Measurements from ENCODE around the gene C4orf50.

Gene C4orf50

DNA sequence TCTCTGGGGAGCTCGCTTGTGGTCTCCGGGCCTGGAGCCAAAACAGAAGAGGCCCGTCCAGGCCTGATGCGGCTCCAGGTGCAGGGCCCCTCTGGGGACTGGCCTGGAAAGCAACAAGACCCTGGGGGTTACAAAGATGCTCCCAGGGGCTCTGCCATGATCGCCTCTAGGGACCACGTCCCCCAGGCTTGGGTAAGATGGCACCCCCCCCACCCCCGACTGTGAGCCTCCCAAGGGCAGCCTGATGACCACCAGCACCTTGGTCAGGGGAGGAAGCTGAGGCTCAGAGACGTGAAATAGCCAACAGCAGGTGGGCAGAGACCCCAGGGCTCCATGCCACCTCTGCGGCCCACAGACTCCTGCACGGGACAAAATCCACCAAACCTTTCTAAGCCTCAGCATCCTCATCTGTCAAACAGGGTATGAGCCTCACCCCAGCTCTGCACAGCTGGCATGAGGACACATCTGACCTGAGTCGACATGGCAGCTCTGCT lies 25.4 kb downstream of the C4orf50 start:
- TF ChIP-seq, protein P1, sequence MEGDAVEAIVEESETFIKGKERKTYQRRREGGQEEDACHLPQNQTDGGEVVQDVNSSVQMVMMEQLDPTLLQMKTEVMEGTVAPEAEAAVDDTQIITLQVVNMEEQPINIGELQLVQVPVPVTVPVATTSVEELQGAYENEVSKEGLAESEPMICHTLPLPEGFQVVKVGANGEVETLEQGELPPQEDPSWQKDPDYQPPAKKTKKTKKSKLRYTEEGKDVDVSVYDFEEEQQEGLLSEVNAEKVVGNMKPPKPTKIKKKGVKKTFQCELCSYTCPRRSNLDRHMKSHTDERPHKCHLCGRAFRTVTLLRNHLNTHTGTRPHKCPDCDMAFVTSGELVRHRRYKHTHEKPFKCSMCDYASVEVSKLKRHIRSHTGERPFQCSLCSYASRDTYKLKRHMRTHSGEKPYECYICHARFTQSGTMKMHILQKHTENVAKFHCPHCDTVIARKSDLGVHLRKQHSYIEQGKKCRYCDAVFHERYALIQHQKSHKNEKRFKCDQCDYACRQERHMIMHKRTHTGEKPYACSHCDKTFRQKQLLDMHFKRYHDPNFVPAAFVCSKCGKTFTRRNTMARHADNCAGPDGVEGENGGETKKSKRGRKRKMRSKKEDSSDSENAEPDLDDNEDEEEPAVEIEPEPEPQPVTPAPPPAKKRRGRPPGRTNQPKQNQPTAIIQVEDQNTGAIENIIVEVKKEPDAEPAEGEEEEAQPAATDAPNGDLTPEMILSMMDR (IDR thresholded peaks at IDR 0.05; ENCODE audit: unreplicated experiment in 3 of 3): no peak
- H3K27me3 Mint-ChIP-seq (ENCODE audit: low read depth): peaks cover 40% of the 10 kb centered on the region

DNA sequence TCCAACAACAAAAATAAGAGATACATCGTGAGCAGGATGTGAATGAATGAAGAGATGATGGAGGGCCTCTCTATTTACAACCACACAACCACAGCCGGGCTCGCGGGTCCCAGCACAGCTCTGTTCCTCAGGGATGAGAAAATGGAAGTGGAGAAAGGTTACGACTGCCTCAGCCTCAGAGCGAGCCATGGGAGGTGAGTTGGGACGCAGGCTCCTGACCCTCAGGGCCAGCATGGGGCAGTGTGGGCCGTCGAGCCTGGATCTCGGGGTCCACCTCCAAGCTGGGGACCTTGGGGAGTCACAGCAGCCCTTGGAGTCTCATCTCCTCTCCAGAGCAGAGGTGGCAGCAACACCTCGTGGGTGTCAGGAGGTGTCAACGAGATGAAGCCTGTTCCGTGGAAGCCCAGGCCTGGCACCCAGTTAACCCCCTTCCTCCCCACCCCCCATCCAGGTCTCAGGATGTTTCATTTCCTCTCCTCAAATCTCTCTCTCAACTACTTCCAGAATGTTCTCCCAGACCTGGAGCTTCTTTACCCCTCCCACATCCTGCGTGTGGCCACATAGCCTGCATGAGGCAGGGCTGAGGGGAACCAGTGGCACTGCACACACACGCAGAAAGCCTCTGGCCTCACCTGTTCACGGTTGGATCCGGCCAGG lies 25.9 kb downstream of the C4orf50 start:
- peaks cover 40% of the 10 kb centered on the region for H3K27me3 Mint-ChIP-seq (ENCODE audit: low read depth)
- peaks cover 3% of the 10 kb centered on the region for H3K9me3 Mint-ChIP-seq
- no peaks in the 10 kb centered on the region for H3K36me3 Mint-ChIP-seq (ENCODE audit: low read depth)
- peaks cover 6% of the 10 kb centered on the region for H3K4me1 Mint-ChIP-seq
- H3K27ac Mint-ChIP-seq: no peak overlapping the region
- TF ChIP-seq, protein P1 (IDR thresholded peaks at IDR 0.05; ENCODE audit: unreplicated experiment in 3 of 3): no peak
- H3K4me3 Mint-ChIP-seq: no peak overlapping the region

More for the DNA sequence above, 25.4 kb downstream of the C4orf50 start:
- no peaks in the 10 kb centered on the region for H3K36me3 Mint-ChIP-seq (ENCODE audit: low read depth)
- H3K4me1 Mint-ChIP-seq: peaks cover 9% of the 10 kb centered on the region
- H3K9me3 Mint-ChIP-seq: peaks cover 3% of the 10 kb centered on the region
- no peak overlapping the region for H3K4me3 Mint-ChIP-seq
- H3K27ac Mint-ChIP-seq: no peak overlapping the region

DNA sequence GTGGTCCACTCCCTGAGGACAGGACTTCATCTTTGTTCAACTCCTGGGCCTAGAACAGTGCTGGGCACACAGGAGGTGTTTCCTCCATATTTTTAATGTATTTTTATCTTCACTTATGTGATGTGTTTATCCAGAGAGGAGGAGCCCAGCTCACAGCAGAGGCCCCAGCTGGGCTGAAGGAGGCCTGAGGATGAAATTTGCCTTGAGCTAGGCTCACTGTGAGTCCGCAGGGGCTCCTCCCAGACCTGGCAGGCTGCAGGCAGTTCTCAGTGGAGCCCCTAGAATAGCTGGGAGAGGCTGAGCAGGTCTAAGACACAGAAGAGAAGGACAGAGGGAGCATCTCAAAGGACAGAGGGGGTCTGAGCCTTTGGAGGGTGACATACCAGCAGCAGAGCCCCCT lies 26.8 kb downstream of the C4orf50 start:
- no peak overlapping the region for H3K4me3 Mint-ChIP-seq
- no peak overlapping the region for H3K27ac Mint-ChIP-seq
- H3K4me1 Mint-ChIP-seq: no peaks in the 10 kb centered on the region
- peaks cover 5% of the 10 kb centered on the region for H3K9me3 Mint-ChIP-seq
- peaks cover 40% of the 10 kb centered on the region for H3K27me3 Mint-ChIP-seq (ENCODE audit: low read depth)
- TF ChIP-seq, protein P1 (IDR thresholded peaks at IDR 0.05; ENCODE audit: unreplicated experiment in 3 of 3): no peak
- H3K36me3 Mint-ChIP-seq (ENCODE audit: low read depth): no peaks in the 10 kb centered on the region

DNA sequence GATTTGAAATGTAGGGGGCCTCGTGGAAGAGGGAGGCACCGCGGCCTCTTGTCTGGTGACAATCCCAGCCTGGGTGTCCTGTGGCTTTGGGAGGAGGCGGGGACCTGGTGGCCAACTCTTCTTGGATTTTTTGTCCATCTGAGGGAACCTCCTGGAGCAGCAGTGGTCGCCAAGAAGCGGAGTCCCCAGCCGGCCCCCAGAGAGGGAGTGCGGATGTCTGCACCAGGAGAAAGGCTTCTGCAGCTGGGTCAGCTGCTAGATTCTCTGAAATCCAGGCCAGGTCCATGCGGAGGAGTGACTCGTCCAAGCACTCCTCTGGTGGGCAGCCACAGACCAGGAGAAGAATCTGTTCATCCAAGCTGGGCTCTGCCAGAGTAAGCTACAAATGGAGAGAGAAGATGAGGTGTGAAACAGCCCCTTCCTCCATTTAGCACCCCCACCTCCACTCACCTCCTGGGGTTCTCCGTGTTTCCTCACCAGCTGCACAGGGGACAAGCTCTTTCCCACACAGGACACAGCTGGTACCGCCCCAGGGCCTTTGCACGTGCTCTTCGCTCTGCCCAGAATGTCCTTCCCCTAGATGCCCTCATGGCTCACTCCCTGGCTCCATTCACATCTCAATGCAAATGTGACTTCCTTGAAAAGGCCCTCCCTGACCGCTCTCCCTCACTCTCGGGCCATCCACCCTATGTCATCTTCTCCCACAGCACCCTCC lies 27.6 kb downstream of the C4orf50 start:
- peaks cover 34% of the 10 kb centered on the region for H3K27me3 Mint-ChIP-seq (ENCODE audit: low read depth)
- peaks cover 5% of the 10 kb centered on the region for H3K9me3 Mint-ChIP-seq
- TF ChIP-seq, protein P1 (IDR thresholded peaks at IDR 0.05; ENCODE audit: unreplicated experiment in 3 of 3): no peak

DNA sequence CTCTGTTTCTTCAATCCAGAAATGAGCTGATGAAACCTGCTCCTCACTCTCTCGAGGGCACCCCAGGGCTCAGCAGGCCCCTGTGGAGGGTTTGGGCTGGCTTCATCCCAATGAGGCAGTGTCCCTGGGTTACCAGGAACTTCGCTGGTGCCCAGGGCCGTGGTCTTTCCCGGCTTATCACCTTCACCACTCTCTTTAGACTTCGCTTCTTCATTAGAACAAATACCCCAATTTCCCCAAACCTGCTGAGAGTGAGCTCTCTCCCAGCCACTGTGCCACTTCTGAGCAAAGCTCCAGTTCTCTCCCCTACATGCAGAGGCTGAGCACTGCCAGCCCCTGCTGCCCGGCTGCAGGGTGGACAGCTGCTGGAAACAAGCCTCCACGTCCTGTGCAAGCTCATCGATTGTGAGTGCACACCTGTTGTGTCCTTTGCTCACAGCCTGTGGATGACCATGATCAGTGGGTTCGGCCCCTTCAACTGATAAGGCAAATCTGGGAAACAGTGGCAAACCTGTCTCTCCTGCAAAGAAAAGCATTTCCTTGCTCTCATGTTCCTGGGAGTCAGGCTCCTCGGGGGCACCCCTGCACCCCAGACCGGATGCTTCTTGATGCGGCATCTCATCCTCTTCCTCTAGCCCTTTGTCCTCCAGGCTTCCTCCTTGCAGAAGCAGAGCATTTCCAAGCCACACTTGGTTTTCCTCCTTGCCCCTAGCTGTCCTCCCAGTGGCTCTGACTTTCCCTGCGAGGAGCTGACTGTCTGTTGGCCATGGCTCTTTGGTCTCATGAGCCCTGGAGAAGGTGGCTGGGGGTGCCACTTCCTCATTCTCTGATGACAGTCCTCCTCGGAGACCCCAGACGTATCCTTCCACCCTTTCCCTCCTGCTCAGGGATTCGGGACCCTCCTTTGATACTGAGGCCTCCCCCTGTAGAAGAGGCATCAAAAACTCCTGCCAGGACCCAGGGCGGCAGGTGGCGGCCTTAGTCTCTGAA lies 28.7 kb downstream of the C4orf50 start:
- TF ChIP-seq, protein P1 (IDR thresholded peaks at IDR 0.05; ENCODE audit: unreplicated experiment in 3 of 3): no peak
- Mint-ChIP-seq H3K9me3 (peaks cover 11% of the 10 kb centered on the region), H3K27ac (no peak overlapping the region), H3K4me3 (no peak overlapping the region), H3K27me3 (ENCODE audit: low read depth) (peaks cover 29% of the 10 kb centered on the region), H3K4me1 (no peaks in the 10 kb centered on the region), H3K36me3 (ENCODE audit: low read depth) (no peaks in the 10 kb centered on the region)

More for the DNA sequence above, 27.6 kb downstream of the C4orf50 start:
- Mint-ChIP-seq H3K27ac (no peak overlapping the region), H3K4me1 (no peaks in the 10 kb centered on the region), H3K36me3 (ENCODE audit: low read depth) (no peaks in the 10 kb centered on the region), H3K4me3 (no peak overlapping the region)

All from nephron (organoid).